Inferior parietal cortex (tissue), 1 donor: ENCODE measurements around the gene MATN1.
"Not testable (repeated sequence)": the region's sequence is repeated elsewhere in the genome, so short reads cannot be mapped to it uniquely, and the experiment has no call there.

Source experiments
- DNase-seq: peaks from one replicate; pipeline ENCODE4 v3.0.0-alpha.2; 2016; ENCODE audit errors: extremely low spot score

MATN1 gene

DNA sequence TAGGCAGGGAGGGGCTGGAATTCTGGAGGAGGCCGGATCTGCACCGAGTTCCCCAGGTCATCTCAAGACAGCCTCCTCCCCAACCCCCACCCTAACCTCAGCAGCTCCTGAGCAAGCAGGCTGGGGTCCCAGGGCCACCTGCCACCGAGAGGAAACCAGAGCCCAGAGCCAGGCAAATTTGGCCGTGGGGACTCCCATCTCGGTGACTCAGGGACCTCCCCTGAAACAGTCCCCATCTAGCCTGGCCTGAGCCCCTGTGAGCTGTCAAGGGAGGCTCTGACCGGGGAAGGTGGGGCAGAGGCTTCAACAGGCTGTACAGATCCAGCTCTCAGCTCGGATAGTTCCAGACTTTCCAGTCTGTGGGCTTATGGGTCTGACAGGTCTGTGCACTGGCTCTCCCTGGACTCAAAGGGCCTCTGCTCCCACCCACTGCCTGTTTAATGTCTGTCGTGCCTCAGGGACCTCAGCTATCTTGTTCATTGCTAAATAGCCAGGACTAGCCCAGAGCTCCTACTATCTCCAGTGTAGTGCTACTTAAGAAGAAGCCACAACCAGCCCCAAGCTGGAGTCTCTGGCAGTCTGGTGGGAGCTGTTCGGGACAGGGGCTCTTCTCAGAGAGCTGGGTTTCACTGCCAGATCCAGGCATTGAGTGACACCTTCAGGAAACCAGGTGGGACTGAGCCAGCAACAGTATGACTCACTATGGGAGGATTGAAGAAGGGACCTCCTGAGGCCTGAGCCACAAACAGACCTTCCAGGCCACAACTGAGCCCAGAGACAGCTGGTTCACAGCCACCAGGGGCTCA is 25.6 kb downstream of the MATN1 start:
- no peak for DNase-seq

GRCh38 chr1:30696831-30697230 is 26.6 kb downstream of the MATN1 start:
- DNase-seq, result no peak

GRCh38 chr1:30695439-30695841 is 27.9 kb downstream of the MATN1 start:
- DNase-seq, result no peak

DNA sequence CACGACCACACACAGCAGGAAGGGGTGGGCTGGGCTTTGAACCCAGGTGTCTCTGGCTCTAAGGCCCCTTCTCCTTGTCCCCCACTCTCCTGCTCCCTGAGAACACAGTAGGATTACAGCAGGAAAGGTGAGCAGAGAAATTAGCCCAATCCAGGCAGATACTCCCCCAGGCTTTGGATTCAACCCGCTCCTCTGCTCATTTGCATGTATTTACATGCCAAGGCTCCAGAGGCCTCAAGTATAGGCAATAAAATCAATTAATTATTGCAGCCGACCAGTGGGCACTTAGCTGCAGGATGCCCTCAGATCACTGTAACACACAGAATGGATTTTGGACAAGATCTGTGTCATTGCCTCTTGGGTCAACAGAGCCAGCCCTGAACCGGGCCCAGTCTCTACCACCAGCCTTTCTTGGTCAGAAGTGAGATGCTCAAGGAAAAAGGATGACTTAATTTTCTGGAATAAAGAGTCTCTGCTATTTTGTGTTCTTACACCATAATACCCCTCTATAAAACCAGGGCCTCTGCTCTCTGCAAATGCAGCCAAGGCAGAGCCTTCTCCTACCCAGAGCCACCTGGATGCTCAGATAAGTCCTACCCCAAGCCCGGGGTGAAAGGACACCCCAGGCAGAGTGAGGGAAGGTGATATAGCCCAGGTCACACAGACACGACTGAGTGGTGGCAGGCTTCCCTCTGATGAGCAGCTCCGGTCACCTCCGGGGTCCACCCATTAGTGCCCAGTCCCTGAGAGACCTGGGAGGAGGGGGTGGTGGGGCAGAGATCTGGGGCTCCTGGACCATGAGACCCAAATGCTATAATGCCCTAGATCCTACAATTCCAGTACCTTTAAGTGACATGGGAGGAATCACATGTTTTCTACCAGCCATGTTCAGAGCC is 28.9 kb downstream of the MATN1 start:
- DNase-seq, result no peak

DNA sequence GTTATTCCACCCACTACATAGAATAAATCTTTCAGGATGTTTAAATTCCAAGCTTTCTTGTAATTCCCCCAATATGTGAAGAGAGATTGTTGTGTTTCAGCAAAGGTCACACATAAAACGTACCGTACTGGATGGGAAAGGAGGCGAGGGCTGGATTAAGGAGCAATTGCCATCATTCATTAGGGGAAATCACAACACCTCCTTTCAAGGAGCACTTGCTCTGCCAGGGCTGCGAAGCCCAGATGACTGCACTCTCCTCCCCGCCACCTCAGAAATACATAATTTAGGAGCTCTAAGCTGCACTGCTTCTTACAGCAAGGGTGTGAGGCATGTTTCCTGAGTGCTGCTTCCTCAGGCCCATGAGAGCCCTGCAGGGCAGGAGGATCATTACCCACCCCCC is 29.6 kb downstream of the MATN1 start:
- no peak for DNase-seq

DNA sequence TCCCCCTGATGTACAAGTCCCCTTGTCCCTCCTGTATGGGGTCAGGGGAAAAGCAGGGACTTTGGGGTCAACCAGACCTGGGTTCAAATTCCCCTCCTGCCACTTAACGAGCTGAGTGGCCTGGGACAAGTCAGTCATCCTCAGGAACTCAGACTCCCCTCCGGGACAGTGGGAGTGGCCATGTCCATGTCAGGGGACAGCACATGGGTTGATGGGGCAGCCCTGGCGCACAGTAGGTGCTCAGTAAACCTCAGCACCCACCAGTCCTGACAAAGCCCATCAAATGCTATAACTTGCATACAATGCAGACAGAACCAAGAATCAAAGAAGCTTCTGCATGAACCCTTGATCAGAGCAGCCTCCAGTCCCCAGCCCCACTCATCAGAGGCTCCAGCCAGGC is 30.0 kb downstream of the MATN1 start:
- no peak for DNase-seq

- DNase-seq, result no peak
These were observed 30.5 kb downstream of the MATN1 start for GRCh38 chr1:30692948-30693301.

- DNase-seq, result no peak
These were observed 31.0 kb downstream of the MATN1 start for GRCh38 chr1:30692201-30692947.

DNA sequence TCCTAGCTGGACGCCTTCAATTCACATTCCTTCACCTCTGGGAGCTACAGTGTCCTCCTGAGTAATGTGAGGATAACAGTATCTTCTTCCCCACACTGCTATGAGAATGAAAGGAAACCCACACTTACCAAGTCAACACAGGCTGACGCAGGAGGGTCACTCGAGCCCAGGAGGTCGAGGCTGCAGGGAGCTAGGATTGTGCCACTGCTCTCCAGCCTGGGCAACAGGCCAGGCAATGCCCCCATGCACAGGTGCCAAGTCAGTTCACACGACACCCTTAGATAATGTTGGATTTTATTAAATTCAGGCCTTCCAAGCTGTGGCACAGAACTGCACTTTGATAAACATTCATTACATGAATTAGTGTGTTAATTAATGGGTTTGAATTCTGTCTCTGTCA is 31.9 kb downstream of the MATN1 start:
- no peak for DNase-seq

DNA sequence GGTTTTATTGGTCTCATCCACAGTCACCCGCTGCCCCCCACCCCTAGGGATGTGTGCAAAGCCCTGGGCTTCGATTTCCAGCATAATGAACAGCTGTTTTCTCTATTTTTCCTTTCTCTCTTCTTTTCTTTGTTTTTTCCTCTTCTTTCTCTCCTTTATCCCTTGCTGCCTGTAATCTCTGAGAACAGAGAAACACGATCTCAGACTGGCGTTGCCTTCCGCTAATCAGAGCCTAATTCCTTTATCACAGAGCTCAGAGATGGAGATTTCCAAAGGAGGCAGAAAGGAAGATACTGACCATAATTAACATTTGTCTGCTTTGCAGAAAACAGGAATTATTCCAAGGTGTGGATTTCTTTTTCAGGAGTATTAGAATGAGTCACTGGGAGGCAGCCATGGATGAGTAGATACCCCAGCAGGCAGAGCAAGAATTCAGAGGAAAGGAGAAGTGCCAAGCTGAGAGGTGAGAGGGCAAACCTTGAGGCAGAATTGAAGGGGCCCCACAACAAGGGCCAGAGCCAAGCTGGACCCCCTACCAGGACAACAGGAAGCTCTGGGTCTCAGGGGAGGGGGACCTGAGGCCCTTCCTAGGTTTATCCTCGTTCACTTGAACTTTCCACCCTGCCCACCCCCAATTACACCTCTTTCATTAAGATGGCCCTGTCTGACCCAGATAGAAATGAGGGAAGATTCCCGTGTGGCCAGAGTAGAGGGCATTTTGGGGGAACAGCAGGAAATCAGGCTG is 33.3 kb downstream of the MATN1 start:
- DNase-seq, result no peak

DNA sequence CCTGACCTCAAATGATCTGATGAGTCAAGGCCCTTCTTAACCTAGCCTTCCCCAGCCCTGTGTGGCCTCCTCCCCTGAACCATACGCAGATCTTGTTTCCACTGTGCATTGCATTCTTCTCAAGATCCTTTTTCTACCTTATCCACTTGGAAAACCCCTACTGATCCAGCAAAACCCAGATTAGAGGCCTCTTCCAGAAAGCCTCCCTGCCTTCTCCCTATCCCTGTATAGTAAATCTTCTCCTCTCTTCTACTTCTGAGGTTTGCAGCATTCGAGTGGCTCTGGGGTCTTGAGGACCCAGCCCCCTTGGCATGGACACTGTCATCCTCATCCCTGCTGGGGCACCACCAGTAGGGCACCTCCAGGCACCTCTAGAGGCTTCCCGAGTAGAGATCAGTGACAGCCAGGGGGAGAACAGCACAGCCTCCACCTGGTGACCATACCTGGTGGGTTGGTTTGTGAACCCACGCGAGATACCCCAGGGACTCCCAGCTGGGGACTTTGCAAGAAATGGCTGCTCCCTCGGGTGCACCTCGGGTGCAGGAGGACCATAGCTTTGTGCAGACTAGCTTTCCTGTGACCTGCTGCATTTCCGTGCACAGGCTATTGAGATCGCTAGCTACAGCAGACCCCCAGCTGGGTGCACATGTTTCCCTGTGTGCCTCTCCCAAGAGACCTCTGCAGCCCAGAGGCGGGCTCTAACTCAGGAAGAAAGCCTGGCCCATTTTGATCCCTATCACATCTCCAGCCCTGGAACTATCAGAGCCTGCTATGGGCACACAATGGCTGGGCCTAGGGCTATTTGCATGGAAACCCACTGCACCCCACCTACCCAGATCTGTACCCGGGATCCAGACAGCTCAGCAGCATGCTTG is 34.2 kb downstream of the MATN1 start:
- DNase-seq, result no peak

GRCh38 chr1:30688516-30688915 is 34.9 kb downstream of the MATN1 start:
- DNase-seq, result not testable (repeated sequence)

- DNase-seq, result no peak
These were observed 35.5 kb downstream of the MATN1 start for GRCh38 chr1:30687886-30688285.

GRCh38 chr1:30686236-30686935 is 37.0 kb downstream of the MATN1 start:
- DNase-seq, result no peak

DNA sequence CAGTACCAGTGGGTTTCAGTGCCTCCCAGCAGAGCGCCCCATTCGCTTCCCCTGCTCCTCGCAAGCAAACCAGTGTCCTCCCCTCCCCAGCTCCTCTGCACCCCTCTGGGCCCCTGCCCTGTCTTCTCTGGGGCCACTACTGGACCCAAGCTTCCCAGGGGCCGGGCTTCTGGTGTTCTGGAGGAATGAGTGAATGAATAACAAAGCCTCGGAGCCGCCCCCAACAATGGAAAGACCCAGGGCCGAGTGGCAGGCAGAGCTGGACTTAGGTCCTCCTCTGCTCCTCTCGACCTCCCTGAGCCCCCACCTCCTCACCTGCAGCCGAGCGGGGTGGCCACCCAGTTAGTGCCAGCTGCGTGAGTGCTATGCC is 37.6 kb downstream of the MATN1 start:
- no peak for DNase-seq

DNA sequence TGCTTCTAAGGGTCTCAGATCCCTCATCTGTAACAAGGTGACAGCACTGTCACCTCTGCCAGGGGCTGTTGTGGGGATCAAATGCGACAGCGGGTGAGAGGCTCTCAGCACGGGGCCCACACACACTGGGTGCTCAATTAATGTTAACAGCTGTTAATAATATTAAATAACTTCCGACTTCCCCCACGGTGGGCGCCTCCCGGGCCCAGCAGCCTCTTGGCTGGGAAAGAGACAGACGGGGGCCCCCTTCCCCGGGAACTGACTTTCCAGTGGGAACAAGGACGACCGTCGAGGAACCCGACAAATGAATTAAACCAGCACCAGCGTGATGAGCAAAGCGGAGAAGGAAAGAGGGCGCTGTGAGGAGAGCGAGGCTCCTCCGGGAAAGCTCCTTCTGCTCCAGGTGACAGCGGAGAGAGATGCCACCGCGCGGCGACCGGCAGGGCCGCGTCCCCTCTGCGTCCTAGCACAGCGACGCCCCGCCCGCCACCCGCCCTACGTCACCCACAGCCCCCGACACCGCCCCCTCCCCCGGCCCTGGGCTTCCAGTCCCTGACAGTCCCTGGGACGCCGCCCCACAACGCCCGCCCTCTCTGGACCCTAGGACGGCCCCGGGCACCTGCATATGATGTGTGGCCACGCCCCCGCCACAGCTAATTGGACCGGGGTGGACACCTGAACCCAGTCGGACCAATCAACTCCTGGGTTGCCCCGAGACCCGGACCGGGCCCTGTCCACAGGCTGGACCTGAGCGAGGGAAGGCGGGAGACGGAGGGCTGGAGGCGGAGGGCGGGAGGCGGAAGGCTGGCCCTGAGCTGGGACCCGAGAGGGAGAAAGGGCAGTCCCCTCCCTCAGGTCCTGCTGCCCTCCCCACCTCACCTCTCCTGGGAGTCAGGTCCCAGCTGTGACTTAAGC is 38.2 kb downstream of the MATN1 start:
- DNase-seq, result no peak

DNA sequence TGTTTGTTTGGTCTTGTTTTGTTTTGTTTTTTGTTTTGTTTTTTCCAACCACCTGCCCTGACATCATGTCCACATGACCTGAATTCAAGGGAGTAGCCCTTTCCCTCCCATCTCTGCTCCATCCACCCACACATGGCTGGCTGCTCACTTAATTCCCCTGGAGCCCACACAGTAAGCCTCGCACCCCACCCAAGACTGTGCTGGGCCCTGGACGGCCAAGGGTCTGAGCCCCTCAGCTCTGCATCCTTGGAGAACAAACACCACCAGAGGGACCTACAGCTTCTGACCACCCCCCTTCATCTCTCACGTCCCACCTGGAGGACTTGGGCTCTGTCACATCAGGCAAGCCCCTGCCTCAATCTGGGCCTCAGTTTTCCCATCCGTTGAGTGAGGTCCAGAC is 39.1 kb downstream of the MATN1 start:
- no peak for DNase-seq

DNA sequence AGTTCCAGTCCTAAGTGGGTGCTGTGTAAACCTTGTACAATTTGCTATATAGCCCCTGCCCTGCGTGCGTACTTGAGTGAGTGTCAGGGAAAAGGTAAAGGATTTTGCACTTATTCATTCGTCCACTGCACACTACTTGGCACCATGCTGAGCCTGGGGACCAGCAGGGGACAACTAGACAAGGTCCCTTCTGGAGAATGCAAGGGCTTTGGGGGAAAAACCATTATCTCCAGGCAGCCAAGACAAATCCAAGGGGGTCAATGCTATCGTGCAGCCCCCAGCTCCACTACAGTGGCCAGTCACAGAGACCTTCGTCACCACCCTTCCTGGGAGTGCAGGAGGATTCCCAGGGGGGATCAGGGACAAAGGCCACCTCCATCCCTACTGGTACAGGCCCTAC is 39.7 kb downstream of the MATN1 start:
- no peak for DNase-seq
